Gastroesophageal sphincter (tissue), 3 donors: Measurements from ENCODE around the gene TTLL9.
A peak's percentile ranks its signal among the peaks of the same experiment; 100 is the strongest.

Experiments
- POLR2A ChIP-seq, 2 donors: fragments of 450-650 bp; IDR thresholded peaks; one replicate each; pipeline ENCODE4 v1.6.1; 2017; ENCODE audit warnings: antibody characterized with exemption in 2 of 2, mild to moderate bottlenecking in 2 of 2, moderate library complexity in 1 of 2
- POLR2AphosphoS5 ChIP-seq: sonication (generic); formaldehyde crosslinking; IDR thresholded peaks from one replicate; pipeline ENCODE4 v1.6.1; 2017; ENCODE audit warnings: antibody characterized with exemption
- TF ChIP-seq, protein P1 (sequence below), 4 experiments: fragments of 200-600 bp in 2 of 4; fragments of 450-650 bp in 2 of 4; sonication (generic) in 1 of 4; IDR thresholded peaks; one replicate each; pipeline ENCODE4 v1.5.1; 2017 to 2019; ENCODE audit warnings: antibody characterized with exemption in 4 of 4, mild to moderate bottlenecking in 2 of 4, moderate library complexity in 2 of 4

DNA sequence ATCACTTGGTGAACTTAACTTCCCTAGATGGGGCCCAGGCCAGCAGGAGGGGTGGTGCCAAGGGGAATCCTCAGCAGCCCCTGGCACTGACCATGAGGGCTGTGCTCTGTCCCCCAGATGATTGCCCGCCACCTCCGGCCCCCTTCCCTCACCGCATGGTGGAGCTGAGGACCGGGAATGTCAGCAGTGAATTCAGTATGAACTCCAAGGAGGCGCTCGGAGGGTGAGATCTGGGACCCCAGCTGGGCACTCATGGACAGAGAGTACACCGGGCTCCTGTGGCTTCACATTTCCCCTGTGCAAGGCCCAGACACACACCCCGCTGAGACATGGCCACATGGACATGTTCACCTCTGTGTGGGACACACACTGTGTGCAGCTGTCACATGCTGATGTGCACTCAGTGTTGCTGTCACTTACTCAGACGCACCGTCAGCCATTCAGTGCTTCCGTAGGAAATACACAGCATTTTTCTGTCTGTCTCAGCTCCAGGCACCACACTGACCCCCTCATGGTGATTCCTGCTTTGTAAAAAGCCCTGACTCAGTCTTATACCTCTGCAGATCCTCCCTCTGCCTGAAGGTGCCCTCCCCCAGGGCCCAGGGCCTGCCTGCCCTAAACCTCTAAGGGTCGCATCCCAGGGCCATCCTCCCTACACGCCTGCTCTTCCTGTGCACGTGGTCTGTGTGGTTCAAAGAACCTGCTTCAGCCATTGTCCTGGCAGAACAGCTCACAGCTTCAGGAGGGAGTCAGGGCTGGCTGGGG is 46.9 kb upstream of the TTLL9 start:
- TF ChIP-seq, protein P1, sequence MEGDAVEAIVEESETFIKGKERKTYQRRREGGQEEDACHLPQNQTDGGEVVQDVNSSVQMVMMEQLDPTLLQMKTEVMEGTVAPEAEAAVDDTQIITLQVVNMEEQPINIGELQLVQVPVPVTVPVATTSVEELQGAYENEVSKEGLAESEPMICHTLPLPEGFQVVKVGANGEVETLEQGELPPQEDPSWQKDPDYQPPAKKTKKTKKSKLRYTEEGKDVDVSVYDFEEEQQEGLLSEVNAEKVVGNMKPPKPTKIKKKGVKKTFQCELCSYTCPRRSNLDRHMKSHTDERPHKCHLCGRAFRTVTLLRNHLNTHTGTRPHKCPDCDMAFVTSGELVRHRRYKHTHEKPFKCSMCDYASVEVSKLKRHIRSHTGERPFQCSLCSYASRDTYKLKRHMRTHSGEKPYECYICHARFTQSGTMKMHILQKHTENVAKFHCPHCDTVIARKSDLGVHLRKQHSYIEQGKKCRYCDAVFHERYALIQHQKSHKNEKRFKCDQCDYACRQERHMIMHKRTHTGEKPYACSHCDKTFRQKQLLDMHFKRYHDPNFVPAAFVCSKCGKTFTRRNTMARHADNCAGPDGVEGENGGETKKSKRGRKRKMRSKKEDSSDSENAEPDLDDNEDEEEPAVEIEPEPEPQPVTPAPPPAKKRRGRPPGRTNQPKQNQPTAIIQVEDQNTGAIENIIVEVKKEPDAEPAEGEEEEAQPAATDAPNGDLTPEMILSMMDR (IDR thresholded peaks at IDR 0.05) = peak in 1 of 4 experiments; percentile 2
- TF ChIP-seq POLR2AphosphoS5 = no peak
- TF ChIP-seq POLR2A (IDR thresholded peaks at IDR 0.05) = no peak
